ENCODE data around the gene CPB2.
A peak's percentile ranks its signal among the peaks of the same experiment; 100 is the strongest.

CPB2 gene

GRCh38 chr13:46126552-46127357, 21.9 kb upstream of the CPB2 start:
- DNase-seq (ENCODE audit: low spot score) = peak; percentile 76

- no peak for DNase-seq (ENCODE audit: low spot score)
Measured at GRCh38 chr13:46126056-46126455, 21.2 kb upstream of the CPB2 start.

- no peak for DNase-seq (ENCODE audit: low spot score)
Measured at GRCh38 chr13:46124967-46125933, 20.4 kb upstream of the CPB2 start.

GRCh38 chr13:46124531-46124966, 19.7 kb upstream of the CPB2 start:
- no peak for DNase-seq (ENCODE audit: low spot score)

- DNase-seq (ENCODE audit: low spot score) = no peak
Measured at GRCh38 chr13:46122304-46122703, 17.5 kb upstream of the CPB2 start.

- DNase-seq (ENCODE audit: low spot score) = no peak
Measured at GRCh38 chr13:46121597-46122163, 16.8 kb upstream of the CPB2 start.

GRCh38 chr13:46121033-46121432, 16.2 kb upstream of the CPB2 start:
- DNase-seq (ENCODE audit: low spot score) = no peak

- DNase-seq (ENCODE audit: low spot score) = no peak
Measured at GRCh38 chr13:46119883-46120614, 15.2 kb upstream of the CPB2 start.

- DNase-seq (ENCODE audit: low spot score) = no peak
Measured at GRCh38 chr13:46116653-46117502, 12.0 kb upstream of the CPB2 start.

GRCh38 chr13:46114613-46115012, 9.8 kb upstream of the CPB2 start:
- no peak for DNase-seq (ENCODE audit: low spot score)

GRCh38 chr13:46113596-46113995, 8.8 kb upstream of the CPB2 start:
- DNase-seq (ENCODE audit: low spot score) = no peak

GRCh38 chr13:46111151-46111550, 6.3 kb upstream of the CPB2 start:
- no peak for DNase-seq (ENCODE audit: low spot score)

GRCh38 chr13:46109451-46109850, 4.6 kb upstream of the CPB2 start:
- no peak for DNase-seq (ENCODE audit: low spot score)

GRCh38 chr13:46106839-46107371, 2.1 kb upstream of the CPB2 start:
- no peak for DNase-seq (ENCODE audit: low spot score)

GRCh38 chr13:46103037-46103436, 1.8 kb downstream of the CPB2 start:
- DNase-seq (ENCODE audit: low spot score) = no peak

- DNase-seq (ENCODE audit: low spot score) = no peak
Measured at GRCh38 chr13:46102255-46102605, 2.6 kb downstream of the CPB2 start.

- no peak for DNase-seq (ENCODE audit: low spot score)
Measured at GRCh38 chr13:46101484-46102254, 3.2 kb downstream of the CPB2 start.

- DNase-seq (ENCODE audit: low spot score) = no peak
Measured at GRCh38 chr13:46101002-46101401, 3.8 kb downstream of the CPB2 start.

- DNase-seq (ENCODE audit: low spot score) = no peak
Measured at GRCh38 chr13:46100191-46100815, 4.5 kb downstream of the CPB2 start.

- no peak for DNase-seq (ENCODE audit: low spot score)
Measured at GRCh38 chr13:46097663-46098062, 7.2 kb downstream of the CPB2 start.
